ENCODE results near the gene TUT4.
A peak's percentile ranks its signal among the peaks of the same experiment; 100 is the strongest.

TUT4 gene

GRCh38 chr1:52572387-52572786, 19.5 kb upstream of the TUT4 start:
- no peak for DNase-seq

DNA sequence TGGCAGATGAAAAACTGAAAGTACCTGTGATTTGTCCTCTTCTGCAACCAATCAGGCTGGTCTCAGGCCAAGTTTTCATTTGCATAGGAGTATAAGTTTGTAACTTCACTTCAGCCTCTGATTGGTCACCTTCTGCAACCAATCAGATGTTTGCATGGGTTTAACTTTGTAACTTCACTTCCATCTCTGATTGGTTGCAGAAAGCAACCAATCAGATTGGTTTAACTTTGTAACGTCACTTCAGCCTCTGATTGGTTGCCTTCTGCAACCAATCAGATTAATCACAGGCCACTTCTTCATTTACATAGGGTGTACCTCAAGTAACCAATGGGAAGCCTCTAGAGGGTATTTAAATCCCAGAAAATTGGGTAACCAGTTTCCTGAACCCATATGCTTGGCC, 18.9 kb upstream of the TUT4 start:
- DNase-seq = peak; percentile 46

DNA sequence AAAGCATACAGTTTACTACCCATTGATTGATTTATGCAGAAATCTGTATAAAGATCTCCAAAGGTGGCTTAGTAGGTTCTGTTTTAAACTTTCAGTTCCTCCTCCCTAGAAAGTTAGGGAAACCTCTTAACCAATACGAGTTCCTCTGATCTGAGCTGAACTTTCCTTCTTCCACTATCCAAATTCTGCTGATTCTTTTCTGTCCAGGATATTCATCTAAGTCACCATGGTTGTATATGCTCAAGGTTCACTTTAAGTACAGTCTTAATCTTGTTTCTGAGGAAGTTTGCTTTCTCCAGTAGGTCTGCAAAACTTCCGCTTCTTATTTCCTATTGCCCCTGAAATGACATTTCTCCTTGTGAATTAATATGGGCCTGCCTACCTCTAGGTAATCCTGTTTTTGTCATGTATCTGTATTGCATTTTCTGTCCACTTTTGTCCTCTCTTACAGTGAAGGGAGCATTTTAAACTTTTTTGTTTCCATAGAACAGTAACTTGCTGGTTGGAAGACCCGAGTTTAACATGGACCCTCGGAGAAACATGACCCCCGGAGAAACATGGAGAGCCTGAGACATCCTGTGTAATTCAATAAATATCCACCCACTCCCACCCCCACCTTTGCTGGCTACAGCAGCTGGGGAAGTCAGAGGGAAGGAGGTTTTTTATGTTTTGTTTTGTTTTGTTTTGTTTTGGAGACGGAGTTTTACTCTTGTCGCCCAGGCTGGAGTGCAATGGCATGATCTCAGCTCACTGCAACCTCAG, 16.7 kb upstream of the TUT4 start:
- peak; percentile 44 for DNase-seq

GRCh38 chr1:52567943-52568342, 15.1 kb upstream of the TUT4 start:
- DNase-seq = no peak

- DNase-seq = no peak
Measured at GRCh38 chr1:52562766-52563165, 9.9 kb upstream of the TUT4 start.

- DNase-seq = peak; percentile 46
Measured at GRCh38 chr1:52559875-52560274, 7.0 kb upstream of the TUT4 start.

DNA sequence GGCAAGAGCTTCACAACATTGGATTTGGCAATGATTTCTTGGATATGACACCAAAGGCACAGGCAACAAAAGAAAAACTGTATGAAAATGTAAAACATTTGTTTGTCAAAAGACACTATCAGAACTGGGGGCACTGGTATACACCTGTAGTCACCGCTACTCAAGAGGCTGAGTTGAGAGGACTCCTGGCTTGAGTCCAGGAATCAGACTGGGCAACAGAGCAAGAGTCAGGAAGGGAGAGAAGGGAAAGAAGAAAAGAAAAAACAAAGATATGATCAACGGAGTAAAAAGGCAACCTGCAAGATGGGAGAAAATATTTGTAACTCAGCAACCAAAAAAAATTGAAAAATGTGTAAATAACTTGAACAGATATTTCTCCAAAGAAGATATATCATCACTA, 6.0 kb upstream of the TUT4 start:
- no peak for DNase-seq

DNA sequence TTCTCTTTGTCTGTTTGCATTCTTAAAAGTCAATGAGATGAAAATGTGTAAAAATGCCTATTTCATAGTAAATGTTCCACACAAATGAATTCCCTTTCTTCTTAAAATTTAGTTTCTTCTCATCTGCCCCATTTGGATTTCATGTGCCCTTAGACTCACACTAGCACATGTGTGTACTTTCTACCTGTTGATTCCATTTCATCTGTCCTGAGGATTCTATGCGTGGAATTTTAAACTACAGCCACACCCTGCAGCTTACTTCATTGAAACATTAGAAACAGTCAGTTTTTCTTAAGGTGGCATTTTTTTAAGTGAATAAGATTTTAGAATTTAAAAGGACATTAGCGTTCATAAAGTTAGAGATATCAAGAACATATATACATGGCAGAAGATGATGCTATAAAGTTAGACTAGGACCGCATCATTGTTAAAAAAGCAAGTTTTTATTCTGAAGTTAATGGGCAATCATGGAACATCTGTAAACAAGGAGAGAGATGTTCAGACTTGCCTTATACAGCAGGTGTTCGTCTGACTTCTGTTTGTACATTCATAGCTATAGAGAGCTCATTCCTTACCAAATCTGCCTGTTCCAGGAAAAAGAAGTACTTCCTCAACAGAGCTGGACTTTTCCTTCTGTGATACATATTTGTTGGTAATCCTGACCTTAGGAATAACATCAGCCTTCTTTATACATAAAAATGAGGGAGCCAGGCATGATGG, 3.9 kb upstream of the TUT4 start:
- DNase-seq = no peak

DNA sequence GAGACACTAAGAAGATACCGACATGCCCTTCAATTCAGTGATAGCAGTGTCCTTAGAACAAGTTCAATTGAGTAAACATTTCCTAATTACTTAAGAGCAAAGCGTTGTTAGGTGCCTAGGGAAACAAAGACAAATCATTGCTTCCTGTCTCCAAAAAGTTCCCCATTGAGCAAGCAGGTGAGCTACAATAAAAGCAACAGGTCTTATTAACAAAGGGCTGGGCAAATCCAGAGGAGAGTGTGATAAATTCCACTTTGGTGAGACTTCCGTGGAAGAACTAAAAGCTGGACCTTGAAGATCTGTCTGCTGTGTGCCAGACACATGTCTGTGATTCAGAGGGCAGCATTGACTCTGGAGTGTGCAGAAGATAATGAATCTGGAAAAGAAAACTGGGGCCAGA, 1.9 kb upstream of the TUT4 start:
- no peak for DNase-seq

GRCh38 chr1:52554267-52554640, 1.4 kb upstream of the TUT4 start:
- no peak for DNase-seq

GRCh38 chr1:52553362-52554266, 722 bp upstream of the TUT4 start:
- peak; percentile 79 for DNase-seq

DNA sequence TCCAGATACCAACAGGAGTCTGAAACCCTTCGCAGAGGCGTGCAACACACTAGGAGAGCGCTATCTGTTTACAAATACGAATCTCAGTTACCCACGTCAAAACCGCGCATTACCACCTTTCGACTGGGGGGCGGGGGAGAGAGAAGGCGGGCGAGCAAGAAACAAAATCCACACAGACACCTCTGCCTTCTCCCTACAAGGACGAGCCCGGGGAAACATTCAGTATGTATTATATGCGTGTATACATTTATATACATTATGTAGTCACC, 722 bp downstream of the TUT4 start:
- peak; percentile 39 for DNase-seq

- DNase-seq = peak; percentile 18
Measured at GRCh38 chr1:52551507-52552235, 1.2 kb downstream of the TUT4 start.

DNA sequence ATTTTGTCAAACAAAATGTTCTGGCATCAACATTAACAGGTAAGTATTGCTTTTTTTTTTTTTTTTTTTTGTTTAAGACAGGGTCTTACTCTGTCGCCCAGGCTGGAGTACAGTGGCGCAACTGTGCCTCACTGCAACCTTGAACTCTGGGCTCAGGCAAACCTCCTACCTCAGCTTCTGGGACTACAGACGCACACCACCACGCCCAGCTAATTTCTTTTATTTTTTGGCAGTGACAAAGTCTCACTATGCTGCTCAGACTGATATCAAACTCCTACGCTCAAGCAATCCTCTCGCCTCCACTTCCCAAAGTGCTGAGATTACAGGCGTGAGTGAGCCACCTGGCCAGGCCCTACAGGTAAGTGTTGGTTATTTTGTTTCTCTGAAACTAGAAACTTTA, 2.4 kb downstream of the TUT4 start:
- no peak for DNase-seq

- no peak for DNase-seq
Measured at GRCh38 chr1:52549267-52549666, 3.6 kb downstream of the TUT4 start.

DNA sequence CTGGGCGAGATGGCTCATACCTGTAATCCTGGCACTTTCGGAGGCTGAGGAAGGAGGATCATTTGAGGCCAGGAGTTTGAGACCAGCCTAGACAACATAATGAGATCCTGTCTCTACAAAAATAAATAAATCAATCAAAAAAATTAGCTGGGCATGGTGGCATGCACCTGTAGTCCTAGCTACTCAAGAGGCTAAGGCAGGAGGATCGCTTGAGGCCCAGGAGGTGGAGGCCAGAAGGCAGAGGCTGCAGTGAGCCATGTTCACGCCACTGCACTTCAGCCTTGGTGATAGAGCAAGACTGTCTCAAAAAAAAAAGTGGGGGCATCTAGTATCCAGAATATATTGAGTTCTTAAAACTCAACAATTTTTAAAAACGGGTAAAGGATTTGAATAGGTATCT, 6.0 kb downstream of the TUT4 start:
- DNase-seq = no peak

- DNase-seq = no peak
Measured at GRCh38 chr1:52544665-52545525, 8.0 kb downstream of the TUT4 start.

DNA sequence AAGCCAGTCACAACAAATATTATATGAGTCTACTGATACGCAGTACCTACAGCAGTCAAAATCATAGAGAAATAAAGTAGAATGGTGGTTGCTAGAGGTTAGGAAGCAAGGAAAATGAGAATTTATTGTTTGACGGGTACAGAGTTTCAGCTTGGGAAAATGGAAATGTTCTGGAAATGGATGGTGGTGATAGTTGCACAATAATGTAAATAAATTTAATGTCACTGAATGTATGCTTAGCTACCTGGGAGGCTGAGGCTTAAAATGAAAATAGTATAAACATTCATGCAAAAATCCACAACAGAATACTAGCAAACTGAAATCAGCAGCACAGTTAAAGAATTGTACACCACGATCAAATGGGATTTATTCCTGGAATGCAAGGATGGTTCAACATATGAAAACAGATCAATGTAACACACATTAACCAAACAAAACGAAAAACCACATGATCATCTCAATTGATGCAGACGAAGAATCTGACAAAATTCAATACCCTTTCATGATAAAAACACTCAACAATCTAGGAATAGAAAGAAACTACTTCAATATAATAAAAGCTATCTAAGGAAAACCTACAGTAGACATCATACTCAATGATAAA, 10.7 kb downstream of the TUT4 start:
- DNase-seq = no peak

DNA sequence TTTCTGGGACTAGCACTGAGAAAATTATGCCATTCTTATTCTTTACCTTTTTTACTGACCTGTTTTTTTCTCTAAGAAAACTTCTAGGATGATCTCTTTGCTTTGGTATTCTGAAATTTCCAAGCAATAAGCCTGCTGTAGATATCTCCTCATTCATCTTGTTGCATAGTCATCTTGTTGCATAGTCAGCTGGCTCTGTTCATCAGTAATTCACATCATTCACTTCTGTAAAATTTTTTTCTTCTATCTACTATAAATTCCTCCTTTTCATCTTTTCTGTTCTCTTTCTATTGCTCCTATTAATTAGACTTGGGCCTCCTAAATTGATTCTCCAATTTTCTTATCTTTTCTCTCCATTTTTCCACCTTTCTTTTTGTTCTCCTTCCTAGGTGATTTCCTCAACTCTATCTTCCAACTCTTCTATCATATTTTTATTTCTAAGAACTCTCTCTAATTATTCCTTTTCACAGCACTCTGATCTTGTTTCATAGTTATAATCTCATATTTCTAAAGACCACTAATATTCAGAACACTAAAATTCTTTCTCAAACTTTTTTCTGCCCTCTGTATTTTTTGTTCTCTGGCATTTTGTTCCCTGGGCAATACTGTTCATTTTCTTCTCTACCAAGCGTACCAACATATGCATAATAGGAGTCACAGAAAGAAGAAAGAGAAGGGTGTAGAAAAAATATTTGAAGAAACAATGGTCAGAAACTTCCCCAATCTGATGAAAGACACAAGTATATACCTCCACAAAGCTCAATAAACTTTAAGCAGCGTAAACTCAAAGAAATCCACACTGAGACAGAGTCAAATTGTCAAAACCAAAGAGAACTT, 17.7 kb downstream of the TUT4 start:
- no peak for DNase-seq

DNA sequence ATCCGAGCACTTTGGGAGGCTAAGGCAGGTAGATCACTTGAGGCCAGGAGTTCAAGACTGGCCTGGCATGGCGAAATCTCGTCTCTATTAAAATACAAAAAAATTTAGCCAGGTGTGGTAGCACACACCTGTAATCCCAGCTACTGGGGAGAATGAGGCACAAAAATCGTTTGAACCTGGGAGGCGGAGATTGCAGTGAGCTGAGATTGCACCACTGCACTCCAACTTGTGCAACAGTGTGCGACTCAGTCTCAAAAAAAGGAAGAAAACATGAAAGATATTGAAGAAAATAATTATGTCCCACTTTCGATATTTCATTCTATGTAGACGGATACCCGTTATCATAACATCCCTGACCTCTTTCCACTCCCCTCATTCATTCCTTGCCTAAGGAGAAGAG, 19.2 kb downstream of the TUT4 start:
- peak; percentile 69 for DNase-seq
